SJCRH30 (cell line): Measurements from ENCODE around the gene PER1. TPM values are rescaled to one million over a fixed set of nuclear protein-coding genes. Genes with fewer than 3 reads are reported as not detected.

ENCODE experiments used
- DNase-seq, 2 experiments: peaks; one replicate each; pipeline ENCODE4 v3.0.0-alpha.2; 2015 to 2020
- H3K27ac ChIP-seq: fragments of 250-450 bp; sonication (Bioruptor Pico); 2 replicates; pipeline ENCODE4 v1.5.1; 2020; ENCODE audit warnings: mild to moderate bottlenecking, moderate library complexity
- H3K27me3 ChIP-seq: fragments of 250-450 bp; sonication (Bioruptor Pico); 2 replicates; pipeline ENCODE4 v1.5.1; 2020; ENCODE audit warnings: mild to moderate bottlenecking, moderate library complexity
- H3K36me3 ChIP-seq: fragments of 250-450 bp; sonication (Bioruptor Pico); 2 replicates; pipeline ENCODE4 v1.5.1; 2020; ENCODE audit warnings: mild to moderate bottlenecking, moderate library complexity
- H3K4me1 ChIP-seq: fragments of 250-450 bp; sonication (Bioruptor Pico); 2 replicates; pipeline ENCODE4 v1.5.1; 2020; ENCODE audit warnings: mild to moderate bottlenecking, moderate library complexity
- H3K4me3 ChIP-seq: fragments of 250-450 bp; sonication (Bioruptor Pico); 2 replicates; pipeline ENCODE4 v1.5.1; 2020; ENCODE audit warnings: mild to moderate bottlenecking, moderate library complexity
- H3K9me3 ChIP-seq: fragments of 250-450 bp; sonication (Bioruptor Pico); replicated peaks from 2 replicates; pipeline ENCODE4 v1.5.1; 2020; ENCODE audit warnings: mild to moderate bottlenecking, moderate library complexity
- total RNA-seq: library from RNA; depleted of rRNA; stranded (reverse); fragments of >200 nt; shearing (Covaris generic); gene quantifications from 2 replicates; pipeline ENCODE4 v1.2.3, GENCODE V29; 2014; rRNA removed

PER1 gene, protein sequence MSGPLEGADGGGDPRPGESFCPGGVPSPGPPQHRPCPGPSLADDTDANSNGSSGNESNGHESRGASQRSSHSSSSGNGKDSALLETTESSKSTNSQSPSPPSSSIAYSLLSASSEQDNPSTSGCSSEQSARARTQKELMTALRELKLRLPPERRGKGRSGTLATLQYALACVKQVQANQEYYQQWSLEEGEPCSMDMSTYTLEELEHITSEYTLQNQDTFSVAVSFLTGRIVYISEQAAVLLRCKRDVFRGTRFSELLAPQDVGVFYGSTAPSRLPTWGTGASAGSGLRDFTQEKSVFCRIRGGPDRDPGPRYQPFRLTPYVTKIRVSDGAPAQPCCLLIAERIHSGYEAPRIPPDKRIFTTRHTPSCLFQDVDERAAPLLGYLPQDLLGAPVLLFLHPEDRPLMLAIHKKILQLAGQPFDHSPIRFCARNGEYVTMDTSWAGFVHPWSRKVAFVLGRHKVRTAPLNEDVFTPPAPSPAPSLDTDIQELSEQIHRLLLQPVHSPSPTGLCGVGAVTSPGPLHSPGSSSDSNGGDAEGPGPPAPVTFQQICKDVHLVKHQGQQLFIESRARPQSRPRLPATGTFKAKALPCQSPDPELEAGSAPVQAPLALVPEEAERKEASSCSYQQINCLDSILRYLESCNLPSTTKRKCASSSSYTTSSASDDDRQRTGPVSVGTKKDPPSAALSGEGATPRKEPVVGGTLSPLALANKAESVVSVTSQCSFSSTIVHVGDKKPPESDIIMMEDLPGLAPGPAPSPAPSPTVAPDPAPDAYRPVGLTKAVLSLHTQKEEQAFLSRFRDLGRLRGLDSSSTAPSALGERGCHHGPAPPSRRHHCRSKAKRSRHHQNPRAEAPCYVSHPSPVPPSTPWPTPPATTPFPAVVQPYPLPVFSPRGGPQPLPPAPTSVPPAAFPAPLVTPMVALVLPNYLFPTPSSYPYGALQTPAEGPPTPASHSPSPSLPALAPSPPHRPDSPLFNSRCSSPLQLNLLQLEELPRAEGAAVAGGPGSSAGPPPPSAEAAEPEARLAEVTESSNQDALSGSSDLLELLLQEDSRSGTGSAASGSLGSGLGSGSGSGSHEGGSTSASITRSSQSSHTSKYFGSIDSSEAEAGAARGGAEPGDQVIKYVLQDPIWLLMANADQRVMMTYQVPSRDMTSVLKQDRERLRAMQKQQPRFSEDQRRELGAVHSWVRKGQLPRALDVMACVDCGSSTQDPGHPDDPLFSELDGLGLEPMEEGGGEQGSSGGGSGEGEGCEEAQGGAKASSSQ (N-terminal part only)
- 9.3 and 13.5 TPM in 2 replicates for total RNA-seq

DNA sequence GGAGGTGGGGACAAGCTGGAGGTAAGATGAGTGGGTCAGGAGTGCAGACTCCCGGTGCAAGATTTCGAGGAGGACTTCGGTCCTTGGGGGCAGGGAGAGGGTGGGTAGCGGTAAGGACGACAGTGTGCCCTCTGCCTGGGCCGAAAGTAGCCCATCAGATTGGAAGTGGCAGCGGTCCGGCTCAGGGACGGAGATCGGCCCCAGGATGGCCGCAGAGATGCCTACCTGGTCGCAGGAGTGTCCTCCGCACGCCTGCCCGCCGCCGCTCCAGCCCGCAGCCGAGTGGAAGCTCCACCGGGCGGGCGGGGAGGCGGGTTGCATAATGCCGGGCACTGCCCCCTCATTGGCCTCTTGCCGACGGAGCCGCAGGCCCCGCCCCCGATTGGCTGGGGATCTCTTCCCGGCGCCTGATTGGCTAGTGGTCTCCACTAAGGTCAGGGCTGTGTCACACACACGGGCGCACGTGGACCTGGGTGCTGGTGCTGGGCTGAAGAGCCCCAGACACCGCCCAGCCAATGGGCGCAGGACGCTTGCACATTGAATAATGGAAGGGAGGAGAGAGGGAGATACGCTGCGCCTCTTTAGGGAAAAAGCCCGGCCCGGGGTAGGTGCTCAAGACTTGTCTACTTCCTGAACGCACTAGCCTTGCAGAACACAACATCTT is at the start of gene PER1:
Gene PER1 (minus strand): TSS at position 293 of the 664 bp plus-strand sequence. CDS start 1,698 bp downstream, outside the sequence.
- Histone ChIP-seq H3K4me1 (peaks cover 24% of the 10 kb centered on the region), H3K27me3 (no peaks in the 10 kb centered on the region), H3K4me3 (peak within 1 kb of the TSS; percentile 67), H3K36me3 (no peaks in the 10 kb centered on the region), H3K9me3 (no peaks in the 10 kb centered on the region), H3K27ac (peak within 1 kb of the TSS; percentile 79)
- peak; percentile 91 for DNase-seq

DNA sequence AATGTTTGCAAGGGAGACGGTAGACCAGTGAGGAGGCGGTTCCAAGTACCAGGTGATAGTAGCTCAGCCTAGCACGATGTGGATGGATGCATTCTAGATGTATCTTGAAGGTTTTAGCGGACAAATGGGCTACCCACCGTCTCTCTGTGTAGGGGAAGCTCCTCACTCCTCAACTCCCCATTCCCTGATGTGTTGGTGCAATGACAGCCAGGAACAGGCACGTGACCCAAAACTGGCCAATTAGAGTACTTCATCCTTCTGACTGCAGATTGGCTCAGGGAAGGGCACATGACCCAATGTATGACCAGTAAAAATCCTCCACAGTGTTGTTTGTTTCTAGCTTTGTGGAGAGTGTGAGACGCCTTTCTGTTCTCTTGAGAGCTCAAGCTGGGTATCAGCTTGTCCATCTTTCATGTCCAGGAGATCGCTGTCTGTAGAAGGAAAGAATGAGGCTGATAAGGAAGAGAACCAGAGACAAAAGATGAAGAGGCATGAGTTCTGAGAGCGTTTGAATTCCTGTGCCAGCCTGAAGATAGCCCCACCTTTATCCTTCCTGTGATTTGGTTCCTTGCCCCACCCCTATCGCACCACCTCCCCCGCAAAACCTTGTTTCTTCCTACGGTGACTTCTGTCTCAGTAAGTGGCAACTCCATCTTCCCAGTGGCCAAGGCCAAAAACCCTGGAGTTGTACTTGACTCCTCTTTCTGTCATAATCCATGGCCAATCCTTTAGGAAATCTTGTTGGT is 40.0 kb upstream of the PER1 start:
- peak overlapping the region; percentile 20; the same call in 1 of the 2 replicates for H3K27ac ChIP-seq
- no peaks in the 10 kb centered on the region for H3K9me3 ChIP-seq
- no peaks in the 10 kb centered on the region for H3K27me3 ChIP-seq
- H3K36me3 ChIP-seq, result no peaks in the 10 kb centered on the region
- H3K4me3 ChIP-seq, result peak overlapping the region; percentile 48
- peaks cover 5% of the 10 kb centered on the region; the same call in 1 of the 2 replicates for H3K4me1 ChIP-seq
- DNase-seq, result peak; percentile 74 to 85

DNA sequence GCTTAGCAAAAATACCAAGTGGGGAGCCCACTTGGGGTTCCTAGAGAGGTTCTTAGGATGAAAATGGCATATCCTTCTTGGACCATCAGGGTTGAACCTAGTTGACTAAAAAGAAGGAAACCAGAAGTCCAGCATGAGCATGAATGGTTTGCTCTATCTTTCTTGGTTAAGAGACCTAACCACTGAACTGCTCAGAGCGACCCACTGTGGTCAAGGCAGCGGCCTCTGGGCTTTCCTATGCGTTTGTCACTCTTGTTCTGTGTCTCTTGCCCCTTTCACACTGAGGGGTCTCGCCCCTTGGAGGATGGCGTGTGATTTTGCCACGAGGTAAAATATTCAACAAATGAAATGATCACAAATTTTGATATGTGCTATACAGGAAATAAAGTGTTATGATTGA is 38.3 kb upstream of the PER1 start:
- no peaks in the 10 kb centered on the region for H3K36me3 ChIP-seq
- DNase-seq, result no peak
- H3K9me3 ChIP-seq, result no peaks in the 10 kb centered on the region
- no peak overlapping the region for H3K27ac ChIP-seq
- H3K4me3 ChIP-seq, result peak overlapping the region; percentile 74
- peaks cover 5% of the 10 kb centered on the region; the same call in 1 of the 2 replicates for H3K4me1 ChIP-seq
- no peaks in the 10 kb centered on the region for H3K27me3 ChIP-seq

DNA sequence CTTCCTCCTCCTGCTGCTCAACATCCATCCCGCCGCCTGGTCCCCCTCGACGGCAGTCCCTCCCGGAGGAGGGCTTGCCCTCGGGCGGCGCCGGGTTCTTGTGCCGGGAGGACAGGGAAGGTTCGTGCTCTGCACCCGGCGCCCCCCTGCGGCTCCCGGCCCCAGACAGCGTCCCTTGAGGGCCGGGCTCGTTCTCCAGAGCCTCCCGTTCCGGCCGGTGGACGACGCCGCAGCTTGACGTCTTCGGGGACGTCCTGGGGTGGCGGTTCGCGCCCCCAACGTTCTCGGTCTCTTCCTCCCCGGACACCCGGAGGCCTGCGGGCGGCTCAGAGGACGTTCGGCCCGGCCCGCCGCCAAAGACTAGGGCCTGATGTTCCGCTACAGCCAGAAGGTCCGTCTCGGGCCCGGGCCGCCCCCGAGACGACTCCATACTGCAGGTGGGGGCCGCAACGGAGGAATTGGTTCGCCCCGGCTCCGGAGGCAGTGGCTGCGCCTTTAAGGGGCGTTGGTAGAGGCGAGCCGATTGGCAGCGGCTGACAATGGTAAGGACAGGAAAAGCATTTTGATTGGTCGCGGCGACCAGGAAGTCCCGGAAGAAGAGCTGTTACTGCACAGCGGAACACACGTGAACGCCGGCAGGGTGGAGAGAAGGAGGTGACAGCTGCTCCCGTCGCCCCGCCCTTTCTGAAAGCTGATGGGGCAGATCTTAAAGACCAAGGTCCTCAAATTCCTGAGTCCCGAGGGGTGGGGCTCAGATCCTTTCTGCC is 37.7 kb upstream of the PER1 start, which contains the start of gene BORCS6:
Gene BORCS6 (minus strand): TSS at position 470 of the 767 bp plus-strand sequence. CDS start 40 bp downstream, at position 430.
- Histone ChIP-seq H3K36me3 (no peaks in the 10 kb centered on the region), H3K9me3 (no peaks in the 10 kb centered on the region), H3K4me1 (peaks cover 5% of the 10 kb centered on the region; the same call in 1 of the 2 replicates), H3K4me3 (peak within 1 kb of the TSS; percentile 74), H3K27me3 (no peaks in the 10 kb centered on the region), H3K27ac (0 out of 2 replicates have a peak within 1 kb of the TSS, but pooled peaks have one; percentile 7)
- DNase-seq, result peak; percentile 95 to 96

DNA sequence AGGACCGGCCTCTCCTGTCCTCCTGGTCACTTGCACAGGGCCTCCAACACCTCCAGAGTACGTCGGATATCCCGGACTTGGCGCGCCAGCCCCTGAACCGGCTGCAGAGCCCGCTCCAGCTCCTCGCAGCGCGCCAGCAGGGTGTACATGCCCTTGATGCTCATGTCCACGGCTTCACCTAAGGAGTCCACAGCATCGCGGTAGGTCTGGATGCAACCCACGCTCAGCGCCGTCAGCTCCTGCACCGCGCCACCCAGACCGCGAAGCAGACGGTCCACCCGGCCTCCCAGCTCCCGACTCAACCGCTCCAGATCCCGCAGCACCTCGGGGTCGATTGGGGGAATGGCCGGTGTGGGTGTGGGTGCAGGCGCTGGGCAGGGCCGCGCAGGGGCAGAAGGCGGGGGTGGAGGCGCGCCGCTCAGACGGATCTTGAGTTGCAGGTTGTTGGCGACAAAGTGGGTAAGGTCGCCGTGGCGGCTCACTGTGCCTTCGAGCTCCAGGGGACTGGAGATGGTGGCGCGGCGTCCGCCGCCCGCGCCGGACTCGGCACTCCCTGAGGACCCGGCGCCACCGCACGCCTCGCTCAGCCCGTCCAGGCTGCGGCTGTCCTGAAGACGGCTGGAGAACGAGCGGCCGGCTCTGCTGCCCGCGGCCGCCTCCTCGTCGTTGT is 37.0 kb upstream of the PER1 start:
- H3K27me3 ChIP-seq, result no peaks in the 10 kb centered on the region
- no peak for DNase-seq
- peaks cover 5% of the 10 kb centered on the region; the same call in 1 of the 2 replicates for H3K4me1 ChIP-seq
- no peaks in the 10 kb centered on the region for H3K36me3 ChIP-seq
- H3K9me3 ChIP-seq, result no peaks in the 10 kb centered on the region
- no peak overlapping the region for H3K27ac ChIP-seq
- H3K4me3 ChIP-seq, result peak overlapping the region; percentile 74

DNA sequence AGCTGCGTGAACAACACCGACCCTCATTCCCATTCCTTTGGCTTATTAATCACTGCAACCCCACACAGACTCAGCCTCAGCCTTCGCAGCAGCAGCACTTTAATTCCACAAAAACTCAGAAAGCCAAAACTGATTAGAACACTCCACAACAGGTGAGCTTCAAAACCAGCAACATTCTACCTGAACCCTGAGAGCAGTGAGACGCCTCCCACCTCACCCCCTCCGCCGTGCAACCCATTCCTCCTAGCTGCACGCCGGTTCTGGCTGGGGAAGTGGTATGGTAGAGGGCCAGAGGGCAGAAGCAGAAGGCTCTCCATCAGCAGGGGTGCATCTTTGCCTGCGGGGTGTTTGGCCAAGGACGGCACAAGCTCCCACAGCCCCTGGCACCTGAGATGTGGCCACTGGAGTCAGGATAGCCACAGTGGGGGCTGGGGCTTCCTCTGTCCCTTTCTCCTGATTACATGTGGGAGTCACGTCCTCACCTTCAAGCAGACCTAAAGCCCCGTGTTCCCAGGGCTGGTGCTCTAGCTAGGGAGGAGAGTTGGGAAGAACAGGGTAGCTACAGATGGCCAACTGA is 36.1 kb upstream of the PER1 start:
- Histone ChIP-seq H3K27me3 (no peaks in the 10 kb centered on the region), H3K4me1 (peaks cover 5% of the 10 kb centered on the region; the same call in 1 of the 2 replicates), H3K9me3 (no peaks in the 10 kb centered on the region), H3K36me3 (no peaks in the 10 kb centered on the region), H3K27ac (no peak overlapping the region), H3K4me3 (peak overlapping the region; percentile 15)
- DNase-seq, result no peak

DNA sequence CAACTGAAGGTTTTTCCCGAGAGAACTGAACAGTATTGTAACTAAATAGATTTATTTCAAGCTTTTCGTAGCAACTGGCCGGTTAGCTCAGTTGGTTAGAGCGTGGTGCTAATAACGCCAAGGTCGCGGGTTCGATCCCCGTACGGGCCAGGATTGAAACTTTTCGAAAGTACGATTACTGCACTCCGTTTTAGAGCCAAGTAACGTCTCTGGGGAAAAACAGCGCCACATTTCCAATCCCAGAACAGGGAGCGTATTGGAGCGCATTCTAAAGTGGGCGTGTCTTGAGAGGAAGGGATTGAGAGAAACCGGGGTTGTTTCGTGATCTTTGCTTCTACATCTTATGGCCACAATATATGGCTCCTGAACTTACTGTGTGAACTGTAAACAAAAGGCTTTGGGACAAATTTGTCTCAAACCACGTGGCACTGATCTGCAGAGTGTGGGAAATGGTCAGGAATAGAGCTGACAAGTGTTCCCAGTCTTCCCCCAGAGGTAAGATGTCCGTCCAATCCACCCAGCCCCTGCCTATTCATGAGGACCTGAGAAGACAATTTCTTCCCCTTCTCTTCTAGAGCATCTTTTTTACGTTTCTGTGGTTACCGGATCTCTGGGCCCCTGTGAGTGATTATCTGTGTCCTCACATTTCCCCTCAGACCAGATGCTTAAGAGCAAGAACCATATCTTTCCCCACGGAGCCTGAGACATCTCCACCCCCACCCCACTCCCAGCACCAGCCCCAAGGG is 35.5 kb upstream of the PER1 start:
- Histone ChIP-seq H3K27me3 (no peaks in the 10 kb centered on the region), H3K4me3 (peak overlapping the region; percentile 66), H3K9me3 (no peaks in the 10 kb centered on the region), H3K4me1 (peaks cover 5% of the 10 kb centered on the region; the same call in 1 of the 2 replicates), H3K36me3 (no peaks in the 10 kb centered on the region), H3K27ac (no peak overlapping the region)
- DNase-seq, result peak; percentile 94 to 97

DNA sequence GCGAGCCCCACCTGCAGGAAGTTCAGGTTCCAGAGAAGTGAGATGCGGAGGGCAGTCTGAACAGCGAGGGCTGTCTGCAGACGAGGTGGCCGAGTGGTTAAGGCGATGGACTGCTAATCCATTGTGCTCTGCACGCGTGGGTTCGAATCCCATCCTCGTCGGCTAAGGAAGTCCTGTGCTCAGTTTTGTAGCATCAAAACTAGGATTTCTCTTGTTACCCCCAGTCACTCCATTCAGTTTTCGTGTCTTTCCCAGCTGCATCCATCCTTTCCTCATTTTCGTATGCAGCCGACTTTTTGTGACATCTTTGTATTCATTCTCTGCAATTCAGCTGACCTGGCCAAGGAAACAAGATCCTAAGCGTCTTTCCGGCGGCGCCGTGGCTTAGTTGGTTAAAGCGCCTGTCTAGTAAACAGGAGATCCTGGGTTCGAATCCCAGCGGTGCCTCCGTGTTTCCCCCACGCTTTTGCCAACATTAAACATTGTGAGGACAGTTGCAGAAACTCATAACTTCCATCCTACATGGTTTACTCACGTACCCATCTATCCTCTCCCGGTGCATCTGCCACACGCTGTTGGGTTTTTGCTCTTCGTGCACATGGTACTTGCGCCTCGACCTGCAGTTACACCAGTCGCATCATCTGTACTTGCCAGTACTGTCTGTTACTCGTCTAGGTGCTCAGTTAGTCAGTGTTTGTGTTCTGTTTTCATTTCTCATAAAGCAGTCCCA is 34.7 kb upstream of the PER1 start:
- H3K36me3 ChIP-seq, result no peaks in the 10 kb centered on the region
- peaks cover 3% of the 10 kb centered on the region; the same call in 1 of the 2 replicates for H3K4me1 ChIP-seq
- peak; percentile 90 to 91 for DNase-seq
- H3K27me3 ChIP-seq, result no peaks in the 10 kb centered on the region
- no peak overlapping the region for H3K27ac ChIP-seq
- H3K4me3 ChIP-seq, result peak overlapping the region; percentile 66
- H3K9me3 ChIP-seq, result no peaks in the 10 kb centered on the region

DNA sequence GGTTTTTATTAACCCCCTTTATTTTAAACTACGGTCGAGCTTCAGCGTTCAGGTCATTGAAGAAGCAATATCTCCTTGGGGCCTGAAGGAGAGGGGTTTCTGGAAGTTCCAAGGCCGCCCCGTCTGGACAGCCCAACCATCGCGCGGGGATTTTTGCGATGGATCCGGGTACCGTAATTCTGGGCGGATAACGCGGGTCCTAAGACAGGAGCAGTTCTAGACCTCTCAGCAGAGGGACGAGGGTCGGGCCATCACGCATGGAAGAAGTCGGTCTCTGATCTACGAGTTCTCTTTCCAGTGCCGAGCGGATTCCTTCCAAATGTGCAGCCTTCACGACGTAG is 34.2 kb upstream of the PER1 start:
- H3K36me3 ChIP-seq, result no peaks in the 10 kb centered on the region
- no peak overlapping the region for H3K27ac ChIP-seq
- H3K4me3 ChIP-seq, result peak overlapping the region; percentile 66
- no peak for DNase-seq
- peaks cover 3% of the 10 kb centered on the region; the same call in 1 of the 2 replicates for H3K4me1 ChIP-seq
- no peaks in the 10 kb centered on the region for H3K9me3 ChIP-seq
- no peaks in the 10 kb centered on the region for H3K27me3 ChIP-seq

DNA sequence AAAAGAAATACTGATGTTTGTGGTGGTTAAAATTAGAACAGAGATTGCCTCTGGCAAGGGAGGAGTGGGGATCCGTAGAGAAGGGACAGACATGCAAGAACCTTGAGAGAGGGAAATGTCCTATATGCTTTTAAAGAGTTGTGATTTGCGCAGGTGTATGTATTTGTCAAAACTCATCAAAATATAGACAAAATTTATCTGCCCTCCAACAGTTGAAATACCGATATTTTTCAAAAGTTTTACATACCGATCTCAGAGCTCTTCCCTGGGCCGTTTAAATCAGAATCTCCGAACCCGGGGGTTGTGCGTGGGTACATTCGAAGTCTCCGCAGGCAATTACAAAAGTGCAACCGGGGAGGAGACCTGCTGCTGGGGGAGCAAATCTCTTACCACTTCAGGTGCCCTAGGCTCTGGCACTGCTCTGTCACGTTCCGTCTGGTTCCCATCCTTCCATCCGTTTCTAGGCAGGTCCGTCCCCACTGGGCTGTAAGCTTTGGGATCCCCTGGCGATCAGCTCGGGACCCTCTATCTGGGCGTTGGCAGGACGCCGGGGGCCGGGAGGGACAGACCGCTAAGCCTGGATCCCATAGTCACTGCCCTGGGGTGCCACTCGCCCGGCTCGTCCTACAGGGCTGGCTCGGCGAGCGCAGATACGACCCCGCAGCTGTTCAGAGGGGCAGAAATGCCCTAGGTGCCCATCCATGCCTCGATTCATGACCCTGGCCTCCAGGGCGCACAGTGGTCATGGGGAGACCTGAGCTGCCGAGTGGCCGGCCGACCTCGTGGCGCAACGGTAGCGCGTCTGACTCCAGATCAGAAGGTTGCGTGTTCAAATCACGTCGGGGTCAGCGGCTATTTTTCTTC is 33.6 kb upstream of the PER1 start:
- peak overlapping the region; percentile 66 for H3K4me3 ChIP-seq
- DNase-seq, result peak; percentile 69 to 82
- H3K27me3 ChIP-seq, result no peaks in the 10 kb centered on the region
- peaks cover 3% of the 10 kb centered on the region; the same call in 1 of the 2 replicates for H3K4me1 ChIP-seq
- no peak overlapping the region for H3K27ac ChIP-seq
- no peaks in the 10 kb centered on the region for H3K9me3 ChIP-seq
- no peaks in the 10 kb centered on the region for H3K36me3 ChIP-seq
